Measurements from ENCODE around the gene COQ10B.
"Not testable (repeated sequence)": the region's sequence is repeated elsewhere in the genome, so short reads cannot be mapped to it uniquely, and the experiment has no call there.

DNA sequence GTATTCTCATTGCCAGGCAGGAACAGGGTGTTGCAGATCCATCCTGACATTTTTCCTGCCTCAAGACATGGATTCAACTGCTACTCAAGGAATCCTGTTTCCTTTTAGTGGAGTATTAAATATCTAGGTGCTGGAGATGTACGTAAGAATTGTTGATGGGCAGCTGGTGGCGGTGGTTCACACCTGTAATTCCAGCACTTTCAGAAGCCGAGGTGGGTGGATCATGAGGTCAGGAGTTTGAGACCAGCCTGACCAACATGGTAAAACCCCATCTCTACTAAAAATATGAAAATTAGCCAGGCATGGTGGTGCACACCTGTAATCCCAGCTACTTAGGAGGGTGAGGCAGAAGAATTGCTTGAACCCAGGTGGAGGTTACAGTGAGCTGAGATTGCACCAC is 30.9 kb downstream of the COQ10B start:
- TF ChIP-seq, protein P1, sequence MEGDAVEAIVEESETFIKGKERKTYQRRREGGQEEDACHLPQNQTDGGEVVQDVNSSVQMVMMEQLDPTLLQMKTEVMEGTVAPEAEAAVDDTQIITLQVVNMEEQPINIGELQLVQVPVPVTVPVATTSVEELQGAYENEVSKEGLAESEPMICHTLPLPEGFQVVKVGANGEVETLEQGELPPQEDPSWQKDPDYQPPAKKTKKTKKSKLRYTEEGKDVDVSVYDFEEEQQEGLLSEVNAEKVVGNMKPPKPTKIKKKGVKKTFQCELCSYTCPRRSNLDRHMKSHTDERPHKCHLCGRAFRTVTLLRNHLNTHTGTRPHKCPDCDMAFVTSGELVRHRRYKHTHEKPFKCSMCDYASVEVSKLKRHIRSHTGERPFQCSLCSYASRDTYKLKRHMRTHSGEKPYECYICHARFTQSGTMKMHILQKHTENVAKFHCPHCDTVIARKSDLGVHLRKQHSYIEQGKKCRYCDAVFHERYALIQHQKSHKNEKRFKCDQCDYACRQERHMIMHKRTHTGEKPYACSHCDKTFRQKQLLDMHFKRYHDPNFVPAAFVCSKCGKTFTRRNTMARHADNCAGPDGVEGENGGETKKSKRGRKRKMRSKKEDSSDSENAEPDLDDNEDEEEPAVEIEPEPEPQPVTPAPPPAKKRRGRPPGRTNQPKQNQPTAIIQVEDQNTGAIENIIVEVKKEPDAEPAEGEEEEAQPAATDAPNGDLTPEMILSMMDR (IDR thresholded peaks at IDR 0.05), result not testable (repeated sequence)
- TF ChIP-seq POLR2A (IDR thresholded peaks at IDR 0.05), result not testable (repeated sequence)
